Esophagus squamous epithelium (tissue), 4 donors: ENCODE measurements around the gene DENND4B.

Experiments used
- CTCF ChIP-seq, 6 experiments: fragments of 450-650 bp in 4 of 6; fragments of 200-600 bp in 2 of 6; sonication (generic) in 2 of 6; IDR thresholded peaks; one replicate each; pipeline ENCODE4 v1.5.1; 2016 to 2019; ENCODE audit warnings: antibody characterized with exemption in 6 of 6, mild to moderate bottlenecking in 4 of 6, moderate library complexity in 4 of 6
- POLR2A ChIP-seq, 4 donors: fragments of 450-650 bp; IDR thresholded peaks; one replicate each; pipeline ENCODE4 v1.6.1; 2017; ENCODE audit warnings: antibody characterized with exemption in 4 of 4, mild to moderate bottlenecking in 4 of 4, moderate library complexity in 3 of 4

DNA sequence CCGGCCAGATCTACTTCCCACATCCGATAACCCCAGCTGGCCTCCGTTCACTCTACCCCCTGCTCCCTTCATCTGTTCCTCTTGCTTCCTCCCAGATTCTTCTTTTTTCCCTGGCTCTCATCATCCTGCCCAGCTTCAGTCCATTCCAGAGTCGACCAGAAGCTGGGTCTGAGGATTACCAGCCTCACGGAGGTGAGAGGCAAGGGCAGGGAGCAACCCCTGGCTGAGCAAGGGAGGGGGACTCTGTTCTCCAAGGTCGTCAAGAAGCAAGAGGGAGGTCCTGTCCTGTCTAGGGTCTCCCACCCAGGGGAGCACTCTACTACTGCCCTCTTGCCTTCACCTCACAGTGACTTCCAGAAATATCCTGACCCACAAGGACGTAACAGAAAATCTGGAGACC is 27.0 kb upstream of the DENND4B start:
- TF ChIP-seq CTCF (IDR thresholded peaks at IDR 0.05) (no peak), POLR2A (IDR thresholded peaks at IDR 0.05) (no peak)
